AG04450 (cell line): ENCODE data around the gene TTC31. TPM values are rescaled to one million over a fixed set of nuclear protein-coding genes. Genes with fewer than 3 reads are reported as not detected.
A peak's percentile ranks its signal among the peaks of the same experiment; 100 is the strongest.

Source experiments
- CTCF ChIA-PET: fragments of 300-600, 350-600 bp; formaldehyde crosslinking; extraction: SDS; loops from one replicate; lab custom pipeline; 2022; ENCODE audit warnings: antibody characterized with exemption, inconsistent platforms; lab: Charles Lee
- POLR2A ChIA-PET: fragments of 350-600 bp; formaldehyde crosslinking; extraction: SDS; loops from one replicate; lab custom pipeline; 2021; ENCODE audit warnings: antibody characterized with exemption, inconsistent platforms; lab: Yijun Ruan, JAX
- DNase-seq: peaks from one replicate; pipeline ENCODE4 v3.0.0-alpha.2; 2011; ENCODE audit warnings: low read depth, low spot score
- H3K27ac ChIP-seq: one replicate; pipeline ENCODE4 v1.5.1; 2012; ENCODE audit warnings: low read depth, low read length, control low read depth
- H3K27me3 ChIP-seq: one replicate; pipeline ENCODE4 v1.6.0; 2012; ENCODE audit warnings: low read length; ENCODE audit not compliant: control insufficient read depth, insufficient read depth
- H3K4me3 ChIP-seq: 2 replicates; pipeline ENCODE4 v1.5.1; 2011; ENCODE audit warnings: mild to moderate bottlenecking, low read depth, low read length, control low read depth
- H3K9me3 ChIP-seq: 2 replicates; pipeline ENCODE4 v1.5.1; 2012; ENCODE audit warnings: low read length; ENCODE audit not compliant: control insufficient read depth, insufficient read depth
- CTCF ChIP-seq: IDR thresholded peaks from 2 replicates; pipeline ENCODE4 v1.5.1; 2011; ENCODE audit warnings: low read depth, low read length, control low read depth, inconsistent platforms
- polyA plus RNA-seq: library from polyadenylated mRNA; depleted of rRNA; stranded (reverse); fragments of >200 nt; gene quantifications from 2 replicates; pipeline ENCODE4 v1.2.3, GENCODE V29; 2011

Gene TTC31
- polyA plus RNA-seq, 1 experiment: 16.4 TPM

GRCh38 chr2:74495440-74495839 is 12.6 kb downstream of the TTC31 start:
- no peak for TF ChIP-seq CTCF
- POLR2A ChIA-PET: interaction anchor here (0.6 kb wide), 1 partner anchor 89 kb away, joined by 4 read pairs; no protein-coding TSS in a partner anchor
- Histone ChIP-seq H3K9me3 (no peaks in the 10 kb centered on the region; the same call in 1 of the 2 replicates), H3K27ac (no peak overlapping the region), H3K4me3 (no peak overlapping the region), H3K27me3 (peaks cover 27% of the 10 kb centered on the region)
- CTCF ChIA-PET: no interaction called here
- no peak for DNase-seq

GRCh38 chr2:74496997-74497776 is 14.3 kb downstream of the TTC31 start:
- no peak overlapping the region for H3K27ac ChIP-seq
- POLR2A ChIA-PET: no interaction called here

GRCh38 chr2:74497777-74498499 is 15.1 kb downstream of the TTC31 start:
- Histone ChIP-seq H3K27me3 (peaks cover 40% of the 10 kb centered on the region), H3K9me3 (no peaks in the 10 kb centered on the region; the same call in 1 of the 2 replicates), H3K27ac (no peak overlapping the region), H3K4me3 (peak overlapping the region; percentile 45)
- TF ChIP-seq CTCF: no peak
- ChIA-PET POLR2A (no interaction called here), CTCF (interaction anchor here (2.2 kb wide), 1 partner anchor 15 kb away, joined by 7 read pairs; the partner anchor contains the start of genes CCDC142 and TTC31)
- no peak for DNase-seq

More at GRCh38 chr2:74496997-74497776, 14.3 kb downstream of the TTC31 start:
- CTCF ChIA-PET: interaction anchor here (2.2 kb wide), 1 partner anchor 14 kb away, joined by 7 read pairs; the partner anchor contains the start of genes CCDC142 and TTC31
- DNase-seq: no peak
- no peak for TF ChIP-seq CTCF
- Histone ChIP-seq H3K9me3 (no peaks in the 10 kb centered on the region; the same call in 1 of the 2 replicates), H3K4me3 (no peak overlapping the region), H3K27me3 (peaks cover 36% of the 10 kb centered on the region)

- peak overlapping the region; percentile 48 for H3K4me3 ChIP-seq
- H3K9me3 ChIP-seq: no peaks in the 10 kb centered on the region; the same call in 1 of the 2 replicates
- POLR2A ChIA-PET: interaction anchor here (1.1 kb wide), 1 partner anchor 31 kb away, joined by 4 read pairs; the partner anchor contains the start of genes AUP1 and HTRA2
- peaks cover 40% of the 10 kb centered on the region for H3K27me3 ChIP-seq
- TF ChIP-seq CTCF: no peak
- no peak for DNase-seq
- no peak overlapping the region for H3K27ac ChIP-seq
- CTCF ChIA-PET: interaction anchor here (1.7 kb wide), 1 partner anchor 90 kb away, joined by 7 read pairs; no protein-coding TSS in a partner anchor
Observed at GRCh38 chr2:74498500-74499266, 15.8 kb downstream of the TTC31 start.
